HG02852 (cell line): ENCODE measurements around the gene PLIN4.

ENCODE experiments used
- ATAC-seq: cut with Tn5 transposase; IDR thresholded peaks from one replicate; pipeline ENCODE4 v1.9.1; 2021; ENCODE audit warnings: mild to moderate bottlenecking, moderate library complexity; ENCODE audit not compliant: unreplicated experiment

PLIN4 gene

GRCh38 chr19:4493104-4493928 is 25.0 kb downstream of the PLIN4 start:
- ATAC-seq, result no peak

GRCh38 chr19:4492337-4493103 is 25.8 kb downstream of the PLIN4 start:
- ATAC-seq, result no peak

GRCh38 chr19:4491446-4491845 is 26.8 kb downstream of the PLIN4 start:
- ATAC-seq, result no peak

GRCh38 chr19:4488496-4488895 is 29.8 kb downstream of the PLIN4 start:
- no peak for ATAC-seq

GRCh38 chr19:4487572-4487971 is 30.7 kb downstream of the PLIN4 start:
- ATAC-seq, result no peak

- ATAC-seq, result no peak
These were observed 34.9 kb downstream of the PLIN4 start for GRCh38 chr19:4483385-4483784.

GRCh38 chr19:4482721-4483364 is 35.4 kb downstream of the PLIN4 start:
- no peak for ATAC-seq

GRCh38 chr19:4477034-4477801 is 41.1 kb downstream of the PLIN4 start:
- no peak for ATAC-seq

- no peak for ATAC-seq
These were observed 43.7 kb downstream of the PLIN4 start for GRCh38 chr19:4474514-4475022.

- no peak for ATAC-seq
These were observed 44.3 kb downstream of the PLIN4 start for GRCh38 chr19:4473763-4474513.

GRCh38 chr19:4473011-4473762 is 45.1 kb downstream of the PLIN4 start:
- ATAC-seq, result no peak

- no peak for ATAC-seq
These were observed 45.9 kb downstream of the PLIN4 start, which contains the start of gene HDGFL2 for GRCh38 chr19:4472174-4472974. Gene HDGFL2 (plus strand): TSS chr19:4472297. CDS start chr19:4472351, 54 bp downstream.

GRCh38 chr19:4471403-4472173 is 46.7 kb downstream of the PLIN4 start:
- peak; percentile 81 for ATAC-seq

GRCh38 chr19:4467835-4468234 is 50.5 kb downstream of the PLIN4 start:
- ATAC-seq, result no peak

GRCh38 chr19:4464815-4465581 is 53.3 kb downstream of the PLIN4 start:
- no peak for ATAC-seq

- peak; percentile 79 for ATAC-seq
These were observed 60.5 kb downstream of the PLIN4 start, which contains the start of gene UBXN6 for GRCh38 chr19:4457654-4458395. Gene UBXN6 (minus strand): TSS chr19:4457794. CDS start chr19:4457697, 97 bp downstream.
